SK-N-SH (cell line): ENCODE data around the gene ALOX15. TPM values are rescaled to one million over a fixed set of nuclear protein-coding genes. Genes with fewer than 3 reads are reported as not detected.
"Not testable (repeated sequence)": the region's sequence is repeated elsewhere in the genome, so short reads cannot be mapped to it uniquely, and the experiment has no call there.

Source experiments
- CTCF ChIA-PET: fragments of 300-600, 350-600 bp; formaldehyde crosslinking; extraction: SDS; loops from one replicate; lab custom pipeline; 2021; lab: Yijun Ruan, JAX
- POLR2A ChIA-PET: fragments of 350-600 bp; sonication (Branson Sonifier 250); formaldehyde crosslinking; extraction: SDS; loops from one replicate; lab custom pipeline; 2020; ENCODE audit warnings: antibody characterized with exemption, inconsistent platforms; lab: Yijun Ruan, JAX
- DNase-seq: peaks from one replicate; pipeline ENCODE4 v3.0.0; 2012
- H2AFZ ChIP-seq: fragments of 200-600 bp; sonication (generic); 2 replicates; pipeline ENCODE4 v1.8.1; 2016; ENCODE audit warnings: antibody characterized with exemption, mild to moderate bottlenecking, low read depth
- H3F3A ChIP-seq: fragments of 200-600 bp; sonication (generic); replicated peaks from 2 replicates; pipeline ENCODE3; 2016; ENCODE audit warnings: antibody characterized with exemption, mild to moderate bottlenecking; ENCODE audit not compliant: insufficient read depth
- H3K27ac ChIP-seq, 2 experiments: fragments of 200-500 bp in 1 of 2; fragments of 200-600 bp in 1 of 2; sonication (Bioruptor generic) in 1 of 2; sonication (generic), shearing (Covaris generic) in 1 of 2; 2 replicates each; pipeline versions ENCODE4 v1.5.1 to v1.6.1; 2014 to 2016; ENCODE audit warnings: low read depth in 2 of 2, inconsistent platforms in 1 of 2, low read length in 1 of 2, mild to moderate bottlenecking in 1 of 2, mixed read lengths in 1 of 2
- H3K27me3 ChIP-seq: fragments of 200-600 bp; sonication (generic), shearing (Covaris generic); 2 replicates; pipeline ENCODE4 v1.6.1; 2016; ENCODE audit warnings: mixed run types; ENCODE audit not compliant: insufficient read depth
- H3K36me3 ChIP-seq, 2 experiments: fragments of 200-500 bp in 1 of 2; fragments of 200-600 bp in 1 of 2; sonication (Bioruptor generic) in 1 of 2; sonication (generic) in 1 of 2; replicated peaks in 1 of 2; 2 replicates each; pipeline versions ENCODE3 to v1.5.1; 2014 to 2016; ENCODE audit warnings: low read length in 1 of 2, mild to moderate bottlenecking in 1 of 2; ENCODE audit not compliant: insufficient read depth in 2 of 2, control insufficient read depth in 1 of 2
- H3K4me1 ChIP-seq, 2 experiments: fragments of 200-500 bp in 1 of 2; fragments of 200-600 bp in 1 of 2; sonication (Bioruptor generic) in 1 of 2; sonication (generic), shearing (Covaris generic) in 1 of 2; 2 replicates each; pipeline versions ENCODE4 v1.5.1 to v1.6.1; 2014 to 2016; ENCODE audit warnings: low read depth in 1 of 2, low read length in 1 of 2, mixed run types in 1 of 2; ENCODE audit not compliant: insufficient read depth in 2 of 2, control insufficient read depth in 1 of 2
- H3K4me2 ChIP-seq: fragments of 200-600 bp; sonication (generic), shearing (Covaris generic); 2 replicates; pipeline ENCODE4 v1.6.1; 2017; ENCODE audit warnings: mixed run types
- H3K4me3 ChIP-seq, 2 experiments: fragments of 200-500 bp in 1 of 2; fragments of 200-600 bp in 1 of 2; sonication (Bioruptor generic) in 1 of 2; sonication (generic), shearing (Covaris generic) in 1 of 2; 2 replicates each; pipeline versions ENCODE4 v1.5.1 to v1.8.1; 2014 to 2016; ENCODE audit warnings: low read depth in 2 of 2, inconsistent platforms in 1 of 2, low read length in 1 of 2, mild to moderate bottlenecking in 1 of 2, mixed read lengths in 1 of 2, moderate library complexity in 1 of 2
- H3K79me2 ChIP-seq: fragments of 200-600 bp; sonication (generic); 2 replicates; pipeline ENCODE4 v1.8.1; 2017; ENCODE audit warnings: mild to moderate bottlenecking; ENCODE audit not compliant: insufficient read depth
- H3K9ac ChIP-seq: fragments of 200-600 bp; sonication (generic); 2 replicates; pipeline ENCODE4 v1.6.1; 2017; ENCODE audit warnings: mixed run types
- H3K9me2 ChIP-seq: fragments of 200-600 bp; sonication (generic); 2 replicates; pipeline ENCODE4 v1.6.1; 2017; ENCODE audit warnings: mixed run types
- H3K9me3 ChIP-seq: fragments of 200-600 bp; sonication (generic); 2 replicates; pipeline ENCODE4 v1.6.1; 2017; ENCODE audit warnings: mixed run types, mild to moderate bottlenecking, moderate library complexity
- H4K20me1 ChIP-seq: fragments of 200-600 bp; sonication (generic); 2 replicates; pipeline ENCODE4 v1.6.1; 2017; ENCODE audit warnings: mild to moderate bottlenecking, mixed run types; ENCODE audit not compliant: insufficient read depth
- ELF1 ChIP-seq: IDR thresholded peaks from 2 replicates; pipeline ENCODE4 v1.4.0; 2012
- FOXJ3 ChIP-seq: sonication (generic); formaldehyde crosslinking; IDR thresholded peaks from 2 replicates; pipeline ENCODE4 v1.5.1; 2020; ENCODE audit warnings: mild to moderate bottlenecking, missing genetic modification reagents
- GATA2 ChIP-seq: sonication (generic); formaldehyde crosslinking; IDR thresholded peaks from 2 replicates; pipeline ENCODE4 v1.5.0; 2020; ENCODE audit warnings: mild to moderate bottlenecking, missing genetic modification reagents
- NFIC ChIP-seq: IDR thresholded peaks from 2 replicates; pipeline ENCODE4 v1.4.0; 2012; ENCODE audit warnings: borderline replicate concordance
- NRF1 ChIP-seq: IDR thresholded peaks from 2 replicates; pipeline ENCODE4 v1.6.1; 2012; ENCODE audit warnings: low read depth, mild to moderate bottlenecking, low read length
- POLR2AphosphoS5 ChIP-seq: IDR thresholded peaks from 2 replicates; pipeline ENCODE4 v1.6.1; 2012; ENCODE audit warnings: low read depth, low read length
- RFX5 ChIP-seq: IDR thresholded peaks from 2 replicates; pipeline ENCODE4 v1.6.1; 2012; ENCODE audit warnings: mild to moderate bottlenecking, improper control_type of control experiment, low read length
- RXRA ChIP-seq: IDR thresholded peaks from 2 replicates; pipeline ENCODE4 v1.4.0; 2012; ENCODE audit warnings: low read depth, mild to moderate bottlenecking, borderline replicate concordance
- SMC3 ChIP-seq: IDR thresholded peaks from 2 replicates; pipeline ENCODE4 v1.6.1; 2012; ENCODE audit warnings: low read depth, low read length, improper control_type of control experiment
- TAF1 ChIP-seq: IDR thresholded peaks from 2 replicates; pipeline ENCODE4 v1.6.1; 2012; ENCODE audit warnings: low read depth, mild to moderate bottlenecking, low read length, moderate library complexity, borderline replicate concordance
- TCF12 ChIP-seq: IDR thresholded peaks from 2 replicates; pipeline ENCODE4 v1.4.0; 2012
- TEAD4 ChIP-seq: IDR thresholded peaks from 2 replicates; pipeline ENCODE4 v1.4.0; 2012; ENCODE audit warnings: mild to moderate bottlenecking, borderline replicate concordance; ENCODE audit not compliant: insufficient read depth
- USF1 ChIP-seq: IDR thresholded peaks from 2 replicates; pipeline ENCODE4 v1.4.0; 2012; ENCODE audit warnings: low read depth, borderline replicate concordance
- WGBS: methylation state at CpG from one replicate; pipeline ENCODE4 v1.1.6; 2017; ENCODE audit warnings: low lambda C conversion rate; 5-methylcytosine and 5-hydroxymethylcytosine counted together
- polyA plus RNA-seq, 3 experiments: library from polyadenylated mRNA; depleted of rRNA; stranded (reverse); fragments of >200 nt; gene quantifications; 2 replicates each; pipeline ENCODE4 v1.2.3, GENCODE V29; 2012
- TF ChIP-seq, protein P1 (sequence below): fragments of 150-350 bp; IDR thresholded peaks from 2 replicates; pipeline ENCODE4 v1.6.1; 2017; ENCODE audit warnings: antibody characterized with exemption, low read length, low read depth, borderline replicate concordance

Gene ALOX15
- polyA plus RNA-seq, 1 of the 3 experiments (the other 2 are of a cell fraction) = not detected

- TF ChIP-seq TEAD4 (no peak), TCF12 (no peak), GATA2 (no peak), FOXJ3 (CRISPR knock-in tag) (no peak), SMC3 (no peak)
These were observed 49.1 kb downstream of the ALOX15 start (continued) for GRCh38 chr17:4592240-4593005.

DNA sequence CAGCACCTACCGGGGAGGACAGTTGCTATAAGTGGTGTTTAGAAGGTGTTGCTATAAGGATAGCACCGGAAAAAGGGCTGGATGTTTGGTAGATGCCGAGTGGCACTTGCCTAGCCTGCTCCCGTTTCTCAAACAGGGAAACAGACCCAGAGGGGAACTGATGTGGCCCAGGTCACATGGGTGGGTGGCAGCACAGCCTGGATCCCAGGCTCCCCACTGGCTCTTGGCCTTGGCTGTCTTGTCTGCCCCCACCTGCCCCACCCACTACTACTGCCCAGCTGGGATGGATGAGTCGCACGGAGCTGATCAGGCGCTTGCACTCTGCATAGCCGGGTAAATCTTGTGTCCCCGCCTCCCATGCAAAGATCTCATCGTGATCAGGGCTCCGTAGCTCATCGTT lies 49.9 kb downstream of the ALOX15 start:
- H3K36me3 ChIP-seq = no peaks in the 10 kb centered on the region
- CTCF ChIA-PET = interaction anchor here (1.0 to 9.7 kb wide), 5 partner anchors 8 to 34 kb away, joined by 3 to 75 read pairs (median 11); partner anchors contain the start of gene SMTNL2
- no peak overlapping the region for H3K4me3 ChIP-seq
- no peaks in the 10 kb centered on the region for H3F3A ChIP-seq
- TF ChIP-seq TAF1 (no peak), GATA2 (no peak), NRF1 (no peak), SMC3 (no peak), ELF1 (no peak), USF1 (no peak), RXRA (no peak), NFIC (no peak)
- TF ChIP-seq, protein P1, sequence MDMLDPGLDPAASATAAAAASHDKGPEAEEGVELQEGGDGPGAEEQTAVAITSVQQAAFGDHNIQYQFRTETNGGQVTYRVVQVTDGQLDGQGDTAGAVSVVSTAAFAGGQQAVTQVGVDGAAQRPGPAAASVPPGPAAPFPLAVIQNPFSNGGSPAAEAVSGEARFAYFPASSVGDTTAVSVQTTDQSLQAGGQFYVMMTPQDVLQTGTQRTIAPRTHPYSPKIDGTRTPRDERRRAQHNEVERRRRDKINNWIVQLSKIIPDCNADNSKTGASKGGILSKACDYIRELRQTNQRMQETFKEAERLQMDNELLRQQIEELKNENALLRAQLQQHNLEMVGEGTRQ = no peak
- H4K20me1 ChIP-seq = no peaks in the 10 kb centered on the region
- no peaks in the 10 kb centered on the region for H3K9me3 ChIP-seq
- POLR2A ChIA-PET = interaction anchor here (1.4 kb wide), 2 partner anchors 9 to 36 kb away, joined by 5 to 6 read pairs; partner anchors contain the start of gene MYBBP1A
- no peaks in the 10 kb centered on the region for H3K79me2 ChIP-seq
- 11% methylated on average over 12 of the region's 12 CpGs for WGBS
- peak; percentile 51 for DNase-seq
- no peak overlapping the region for H3K27ac ChIP-seq
- no peak overlapping the region for H3K4me2 ChIP-seq
- H3K27me3 ChIP-seq = peaks cover 39% of the 10 kb centered on the region
- H3K9me2 ChIP-seq = no peaks in the 10 kb centered on the region
- H3K4me1 ChIP-seq = peaks cover 0 to 30% of the 10 kb centered on the region in 2 experiments; a peak in 1 of 4 replicates
- H3K9ac ChIP-seq = no peak overlapping the region
- H2AFZ ChIP-seq = no peak overlapping the region

DNA sequence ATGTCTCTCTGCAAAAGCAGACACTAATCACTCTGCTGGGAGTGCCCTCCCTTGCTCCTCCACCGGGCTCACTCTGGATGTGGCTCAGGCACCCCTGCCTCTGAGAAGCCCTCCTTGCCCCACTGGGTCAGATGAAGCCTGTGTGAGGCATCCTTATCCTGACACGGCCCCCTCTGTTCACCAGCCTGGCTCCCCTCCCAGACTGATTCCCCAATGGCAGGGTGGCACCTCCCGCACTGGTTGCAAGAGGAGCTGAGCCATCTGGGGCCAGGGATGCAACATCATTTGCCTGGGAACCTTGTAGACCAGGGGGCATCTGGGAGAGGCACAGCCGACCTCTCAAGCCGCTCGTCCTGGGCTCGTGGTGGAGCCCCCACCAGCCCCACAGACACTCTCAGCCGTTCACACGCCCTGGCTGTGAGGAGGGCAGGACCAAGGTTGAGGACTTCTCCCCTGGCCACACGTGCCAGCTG lies 50.5 kb downstream of the ALOX15 start:
- ChIA-PET CTCF (interaction anchor here (1.0 to 9.7 kb wide), 4 partner anchors 9 to 35 kb away, joined by 3 to 75 read pairs (median 14); no protein-coding TSS in a partner anchor), POLR2A (interaction anchor here (1.4 kb wide), 2 partner anchors 9 to 36 kb away, joined by 5 to 6 read pairs; partner anchors contain the start of gene MYBBP1A)
- TF ChIP-seq POLR2AphosphoS5 = no peak
- no peak for TF ChIP-seq TAF1
- TF ChIP-seq RFX5 = no peak

GRCh38 chr17:4590042-4590441 lies 51.4 kb downstream of the ALOX15 start:
- DNase-seq, H3K27ac ChIP-seq, H3K9ac ChIP-seq, H3K79me2 ChIP-seq, H2AFZ ChIP-seq, H3K4me2 ChIP-seq, H4K20me1 ChIP-seq, H3K4me3 ChIP-seq, H3K9me3 ChIP-seq, POLR2A ChIA-PET, H3F3A ChIP-seq, H3K36me3 ChIP-seq, H3K9me2 ChIP-seq: not testable (repeated sequence)
- CTCF ChIA-PET = interaction anchor here (3.4 to 9.7 kb wide), 4 partner anchors 10 to 36 kb away, joined by 9 to 75 read pairs (median 20); no protein-coding TSS in a partner anchor
- peaks cover 0 to 30% of the 10 kb centered on the region in 2 experiments; a peak in 1 of 4 replicates for H3K4me1 ChIP-seq
- peaks cover 53% of the 10 kb centered on the region for H3K27me3 ChIP-seq
- 57% methylated on average over 11 of the region's 11 CpGs for WGBS

More for the DNA sequence above, 50.5 kb downstream of the ALOX15 start:
- Histone ChIP-seq H2AFZ (no peak overlapping the region), H3F3A (no peaks in the 10 kb centered on the region), H3K9ac (no peak overlapping the region), H4K20me1 (no peaks in the 10 kb centered on the region), H3K27ac (no peak overlapping the region), H3K79me2 (no peaks in the 10 kb centered on the region), H3K9me3 (no peaks in the 10 kb centered on the region), H3K36me3 (no peaks in the 10 kb centered on the region), H3K27me3 (peaks cover 43% of the 10 kb centered on the region), H3K4me1 (peaks cover 0 to 30% of the 10 kb centered on the region in 2 experiments; a peak in 1 of 4 replicates), H3K4me2 (no peak overlapping the region), H3K4me3 (no peak overlapping the region), H3K9me2 (no peaks in the 10 kb centered on the region)
- no peak for DNase-seq
- 19% methylated on average over 8 of the region's 10 CpGs for WGBS
